ENCODE measurements around the gene TAS2R41. TPM values are rescaled to one million over a fixed set of nuclear protein-coding genes. Genes with fewer than 3 reads are reported as not detected.

Gene TAS2R41
- under 1 TPM; 0.52 to 0.99 TPM for total RNA-seq
- 0.12 to 0.60 reads per million in 2 donors for total RNA-seq

- no peak within 1 kb of the TSS for H3K27ac Mint-ChIP-seq
- no peaks in the 10 kb centered on the region for H3K36me3 Mint-ChIP-seq (ENCODE audit: low read depth)
- no peaks in the 10 kb centered on the region for H3K27me3 Mint-ChIP-seq
- no peak for ATAC-seq
- no peaks in the 10 kb centered on the region for H3K9me3 ChIP-seq (ENCODE audit: control insufficient read depth, low read length, poor library complexity, severe bottlenecking)
- H3K4me3 Mint-ChIP-seq: no peak within 1 kb of the TSS
- H3K4me1 Mint-ChIP-seq: peaks cover 8% of the 10 kb centered on the region
- DNase-seq: no peak
Measured at GRCh38 chr7:143477501-143478150, at the start of gene TAS2R41. TSS of gene TAS2R41 (plus strand) at chr7:143477873. CDS start at chr7:143477873, 0 bp downstream.

- ATAC-seq: no peak
- no peaks in the 10 kb centered on the region for H3K9me3 ChIP-seq (ENCODE audit: control insufficient read depth, low read length, poor library complexity, severe bottlenecking)
- no peak for DNase-seq
Measured at GRCh38 chr7:143429770-143430698, 47.6 kb upstream of the TAS2R41 start.

GRCh38 chr7:143431109-143431508 is 46.6 kb upstream of the TAS2R41 start:
- Mint-ChIP-seq H3K27me3 (no peaks in the 10 kb centered on the region), H3K27ac (peak overlapping the region; percentile 68), H3K4me3 (no peak overlapping the region), H3K36me3 (ENCODE audit: low read depth) (peaks cover 5% of the 10 kb centered on the region), H3K4me1 (peaks cover 8% of the 10 kb centered on the region)
- ATAC-seq: no peak
- DNase-seq: no peak
- no peaks in the 10 kb centered on the region for H3K9me3 ChIP-seq (ENCODE audit: control insufficient read depth, low read length, poor library complexity, severe bottlenecking)

More at GRCh38 chr7:143429770-143430698, 47.6 kb upstream of the TAS2R41 start:
- peaks cover 3% of the 10 kb centered on the region for H3K36me3 Mint-ChIP-seq (ENCODE audit: low read depth)
- H3K27ac Mint-ChIP-seq: no peak overlapping the region
- H3K27me3 Mint-ChIP-seq: no peaks in the 10 kb centered on the region
- H3K4me1 Mint-ChIP-seq: peaks cover 5% of the 10 kb centered on the region
- no peak overlapping the region for H3K4me3 Mint-ChIP-seq

GRCh38 chr7:143433759-143434158 is 43.9 kb upstream of the TAS2R41 start:
- H3K9me3 ChIP-seq (ENCODE audit: control insufficient read depth, low read length, poor library complexity, severe bottlenecking): no peaks in the 10 kb centered on the region
- Mint-ChIP-seq H3K36me3 (ENCODE audit: low read depth) (peaks cover 8% of the 10 kb centered on the region), H3K27me3 (no peaks in the 10 kb centered on the region), H3K4me1 (peaks cover 17% of the 10 kb centered on the region), H3K4me3 (no peak overlapping the region), H3K27ac (no peak overlapping the region)
- ATAC-seq: no peak
- DNase-seq: no peak

GRCh38 chr7:143434660-143435059 is 43.0 kb upstream of the TAS2R41 start:
- H3K4me1 Mint-ChIP-seq: peaks cover 17% of the 10 kb centered on the region
- no peak for DNase-seq
- no peak for ATAC-seq
- H3K36me3 Mint-ChIP-seq (ENCODE audit: low read depth): peaks cover 9% of the 10 kb centered on the region
- no peaks in the 10 kb centered on the region for H3K27me3 Mint-ChIP-seq
- no peaks in the 10 kb centered on the region for H3K9me3 ChIP-seq (ENCODE audit: control insufficient read depth, low read length, poor library complexity, severe bottlenecking)
- no peak overlapping the region for H3K4me3 Mint-ChIP-seq
- H3K27ac Mint-ChIP-seq: no peak overlapping the region

- DNase-seq (no peak), ATAC-seq (no peak)
- no peaks in the 10 kb centered on the region for H3K27me3 Mint-ChIP-seq
- H3K27ac Mint-ChIP-seq: no peak overlapping the region
- peaks cover 11% of the 10 kb centered on the region for H3K36me3 Mint-ChIP-seq (ENCODE audit: low read depth)
- H3K4me1 Mint-ChIP-seq: peaks cover 17% of the 10 kb centered on the region
- no peak overlapping the region for H3K4me3 Mint-ChIP-seq
- H3K9me3 ChIP-seq (ENCODE audit: control insufficient read depth, low read length, poor library complexity, severe bottlenecking): no peaks in the 10 kb centered on the region
Measured at GRCh38 chr7:143435266-143435665, 42.4 kb upstream of the TAS2R41 start.

- no peak for ATAC-seq
- DNase-seq: no peak
- peaks cover 4% of the 10 kb centered on the region for H3K27me3 Mint-ChIP-seq
- H3K36me3 Mint-ChIP-seq (ENCODE audit: low read depth): peaks cover 10% of the 10 kb centered on the region
- H3K4me3 Mint-ChIP-seq: no peak overlapping the region
- H3K9me3 ChIP-seq (ENCODE audit: control insufficient read depth, low read length, poor library complexity, severe bottlenecking): no peaks in the 10 kb centered on the region
- peak overlapping the region; percentile 88 for H3K27ac Mint-ChIP-seq
- H3K4me1 Mint-ChIP-seq: peaks cover 17% of the 10 kb centered on the region
Measured at GRCh38 chr7:143436325-143436946, 41.2 kb upstream of the TAS2R41 start.

GRCh38 chr7:143437578-143437977 is 40.1 kb upstream of the TAS2R41 start:
- DNase-seq (no peak), ATAC-seq (no peak)
- peak overlapping the region; percentile 71 for H3K4me3 Mint-ChIP-seq
- H3K4me1 Mint-ChIP-seq: peaks cover 17% of the 10 kb centered on the region
- H3K27ac Mint-ChIP-seq: peak overlapping the region; percentile 88
- H3K27me3 Mint-ChIP-seq: peaks cover 9% of the 10 kb centered on the region
- peaks cover 10% of the 10 kb centered on the region for H3K36me3 Mint-ChIP-seq (ENCODE audit: low read depth)
- no peaks in the 10 kb centered on the region for H3K9me3 ChIP-seq (ENCODE audit: control insufficient read depth, low read length, poor library complexity, severe bottlenecking)

- Mint-ChIP-seq H3K4me1 (peaks cover 17% of the 10 kb centered on the region), H3K27ac (no peak overlapping the region), H3K4me3 (no peak overlapping the region), H3K27me3 (peaks cover 9% of the 10 kb centered on the region), H3K36me3 (ENCODE audit: low read depth) (peaks cover 10% of the 10 kb centered on the region)
- no peaks in the 10 kb centered on the region for H3K9me3 ChIP-seq (ENCODE audit: control insufficient read depth, low read length, poor library complexity, severe bottlenecking)
- ATAC-seq: no peak
- no peak for DNase-seq
Measured at GRCh38 chr7:143439866-143440265, 37.8 kb upstream of the TAS2R41 start.

- Mint-ChIP-seq H3K4me3 (no peak within 1 kb of the TSS), H3K27me3 (peaks cover 9% of the 10 kb centered on the region), H3K27ac (no peak within 1 kb of the TSS), H3K4me1 (peaks cover 3% of the 10 kb centered on the region), H3K36me3 (ENCODE audit: low read depth) (peaks cover 8% of the 10 kb centered on the region)
- DNase-seq (no peak), ATAC-seq (no peak)
- H3K9me3 ChIP-seq (ENCODE audit: control insufficient read depth, low read length, poor library complexity, severe bottlenecking): no peaks in the 10 kb centered on the region
Measured at GRCh38 chr7:143443153-143443552, 34.5 kb upstream of the TAS2R41 start, which contains the start of gene TAS2R60. TSS of gene TAS2R60 (plus strand) at chr7:143443453. CDS start at chr7:143443453, 0 bp downstream.

- ATAC-seq (no peak), DNase-seq (no peak)
- Mint-ChIP-seq H3K36me3 (ENCODE audit: low read depth) (peaks cover 4% of the 10 kb centered on the region), H3K4me1 (no peaks in the 10 kb centered on the region), H3K27me3 (peaks cover 9% of the 10 kb centered on the region), H3K4me3 (no peak overlapping the region), H3K27ac (no peak overlapping the region)
- no peaks in the 10 kb centered on the region for H3K9me3 ChIP-seq (ENCODE audit: control insufficient read depth, low read length, poor library complexity, severe bottlenecking)
Measured at GRCh38 chr7:143444063-143444782, 33.5 kb upstream of the TAS2R41 start.

- peaks cover 9% of the 10 kb centered on the region for H3K27me3 Mint-ChIP-seq
- no peaks in the 10 kb centered on the region for H3K9me3 ChIP-seq (ENCODE audit: control insufficient read depth, low read length, poor library complexity, severe bottlenecking)
- peaks cover 3% of the 10 kb centered on the region for H3K36me3 Mint-ChIP-seq (ENCODE audit: low read depth)
- H3K27ac Mint-ChIP-seq: no peak overlapping the region
- ATAC-seq (no peak), DNase-seq (no peak)
- H3K4me1 Mint-ChIP-seq: no peaks in the 10 kb centered on the region
- H3K4me3 Mint-ChIP-seq: no peak overlapping the region
Measured at GRCh38 chr7:143444785-143445184, 32.9 kb upstream of the TAS2R41 start.

All from T-helper 17 cell (primary cell).